Right atrium auricular region (tissue), 2 donors: ENCODE measurements around the gene DPH6. TPM values are rescaled to one million over a fixed set of nuclear protein-coding genes. Genes with fewer than 3 reads are reported as not detected.
"Not testable (repeated sequence)": the region's sequence is repeated elsewhere in the genome, so short reads cannot be mapped to it uniquely, and the experiment has no call there.

Experiments used
- DNase-seq: peaks from one replicate; pipeline ENCODE4 v3.0.0-alpha.2; 2019; ENCODE audit warnings: low spot score
- H3K27ac ChIP-seq, 2 donors: fragments of 200-600 bp; sonication (generic); 1 replicate in 1 of 2; 2 replicates in 1 of 2; pipeline ENCODE4 v1.5.1; 2016 to 2019
- H3K27me3 ChIP-seq, 2 donors: fragments of 200-600 bp; sonication (generic); one replicate each; pipeline versions ENCODE4 v1.5.1 to v1.6.0; 2017 to 2019
- H3K36me3 ChIP-seq: fragments of 200-600 bp; sonication (generic); one replicate; pipeline ENCODE4 v1.5.1; 2016
- H3K4me1 ChIP-seq, 2 donors: fragments of 200-600 bp; sonication (generic); one replicate each; pipeline versions ENCODE4 v1.5.1 to v1.6.0; 2017 to 2019
- H3K4me3 ChIP-seq, 2 donors: fragments of 200-600 bp; sonication (generic); 1 replicate in 1 of 2; 2 replicates in 1 of 2; pipeline ENCODE4 v1.5.1; 2017 to 2019; ENCODE audit warnings: mild to moderate bottlenecking in 1 of 2, moderate library complexity in 1 of 2
- H3K9me3 ChIP-seq, 2 donors: fragments of 200-600 bp; sonication (generic); one replicate each; pipeline ENCODE4 v1.5.1; 2019
- CTCF ChIP-seq, 2 donors: fragments of 200-600 bp; sonication (generic); IDR thresholded peaks; one replicate each; pipeline ENCODE4 v1.5.1; 2019; ENCODE audit warnings: antibody characterized with exemption in 2 of 2
- total RNA-seq, 2 donors: library from RNA; depleted of rRNA; stranded (reverse); fragments of >200 nt; gene quantifications; one replicate each; pipeline ENCODE4 v1.1.0, GENCODE V29; 2016

Gene DPH6
- total RNA-seq, 2 donors from 2014 or later, result 9.2 to 10.7 TPM

GRCh38 chr15:35397027-35397426, 148.9 kb downstream of the DPH6 start:
- no peaks in the 10 kb centered on the region for H3K4me1 ChIP-seq
- DNase-seq, result no peak
- H3K9me3 ChIP-seq, result no peaks in the 10 kb centered on the region
- no peaks in the 10 kb centered on the region for H3K27me3 ChIP-seq
- no peaks in the 10 kb centered on the region for H3K36me3 ChIP-seq
- H3K27ac ChIP-seq, result no peak overlapping the region
- no peak for TF ChIP-seq CTCF (IDR thresholded peaks at IDR 0.05)
- H3K4me3 ChIP-seq, result no peak overlapping the region

- TF ChIP-seq CTCF (IDR thresholded peaks at IDR 0.05), result no peak
- H3K9me3 ChIP-seq, result no peaks in the 10 kb centered on the region
- DNase-seq, result no peak
- no peaks in the 10 kb centered on the region for H3K4me1 ChIP-seq
- H3K27me3 ChIP-seq, result no peaks in the 10 kb centered on the region
- H3K27ac ChIP-seq, result no peak overlapping the region
- no peaks in the 10 kb centered on the region for H3K36me3 ChIP-seq
- no peak overlapping the region for H3K4me3 ChIP-seq
These were observed 151.5 kb downstream of the DPH6 start for GRCh38 chr15:35394416-35394815.

DNA sequence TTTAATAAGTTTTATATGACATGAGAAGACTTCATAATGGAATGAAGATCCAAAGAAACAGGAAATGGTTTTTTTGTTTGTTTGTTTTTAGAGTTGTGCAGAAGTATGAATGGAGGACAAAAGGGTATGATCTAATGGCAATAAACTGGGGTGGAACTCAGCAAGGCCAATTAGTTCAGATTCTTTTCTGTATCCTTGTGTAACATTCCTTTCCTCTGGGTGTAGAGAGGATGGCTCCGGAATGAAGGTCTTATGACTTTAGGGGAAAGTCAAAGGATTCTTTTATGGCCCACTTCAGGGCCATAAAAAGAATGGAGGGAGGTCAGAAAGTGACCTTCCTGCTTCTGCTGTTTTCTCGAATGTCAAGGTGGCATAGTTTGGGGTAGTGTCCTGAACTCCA, 152.6 kb downstream of the DPH6 start:
- no peaks in the 10 kb centered on the region for H3K9me3 ChIP-seq
- no peaks in the 10 kb centered on the region for H3K36me3 ChIP-seq
- TF ChIP-seq CTCF (IDR thresholded peaks at IDR 0.05), result no peak
- H3K27me3 ChIP-seq, result no peaks in the 10 kb centered on the region
- no peak overlapping the region for H3K4me3 ChIP-seq
- no peaks in the 10 kb centered on the region for H3K4me1 ChIP-seq
- DNase-seq, result no peak
- H3K27ac ChIP-seq, result no peak overlapping the region

- H3K9me3 ChIP-seq, H3K36me3 ChIP-seq, H3K4me1 ChIP-seq, DNase-seq, H3K27ac ChIP-seq, H3K27me3 ChIP-seq, H3K4me3 ChIP-seq: not testable (repeated sequence)
These were observed 154.5 kb downstream of the DPH6 start for GRCh38 chr15:35391408-35391984.

GRCh38 chr15:35383506-35383905, 162.5 kb downstream of the DPH6 start:
- Histone ChIP-seq H3K27me3 (no peaks in the 10 kb centered on the region), H3K4me1 (no peaks in the 10 kb centered on the region), H3K4me3 (no peak overlapping the region), H3K36me3 (no peaks in the 10 kb centered on the region), H3K9me3 (no peaks in the 10 kb centered on the region), H3K27ac (no peak overlapping the region)
- no peak for TF ChIP-seq CTCF (IDR thresholded peaks at IDR 0.05)
- DNase-seq, result no peak

GRCh38 chr15:35381328-35381727, 164.6 kb downstream of the DPH6 start:
- no peak overlapping the region for H3K27ac ChIP-seq
- H3K4me3 ChIP-seq, result no peak overlapping the region
- no peak for DNase-seq
- no peaks in the 10 kb centered on the region for H3K4me1 ChIP-seq
- H3K27me3 ChIP-seq, result no peaks in the 10 kb centered on the region
- no peaks in the 10 kb centered on the region for H3K36me3 ChIP-seq
- TF ChIP-seq CTCF (IDR thresholded peaks at IDR 0.05), result no peak
- no peaks in the 10 kb centered on the region for H3K9me3 ChIP-seq
